IMR-90 (cell line): ENCODE data around the gene SPRR1B. TPM values are rescaled to one million over a fixed set of nuclear protein-coding genes. Genes with fewer than 3 reads are reported as not detected.
"Not testable (repeated sequence)": the region's sequence is repeated elsewhere in the genome, so short reads cannot be mapped to it uniquely, and the experiment has no call there.

Experiments
- ATAC-seq: fragments of 200-7000 bp; cut with Tn5 transposase; 2 replicates; pipeline ENCODE4 v1.9.1; 2020; ENCODE audit warnings: low read depth, mild to moderate bottlenecking, moderate library complexity
- BruUV-seq: library from RNA; stranded (reverse); fragments of 400-500 nt; replicated peaks from 2 replicates; lab custom pipeline; 2021; lab: Mats Ljungman, UMichigan
- CTCF ChIA-PET: fragments of 300-600 bp; formaldehyde crosslinking; extraction: SDS; loops from one replicate; lab custom pipeline; 2021; ENCODE audit warnings: antibody characterized with exemption; lab: Yijun Ruan, JAX
- POLR2A ChIA-PET: fragments of 300-600 bp; sonication (Branson Sonifier 250); formaldehyde crosslinking; loops from one replicate; lab custom pipeline; 2022; ENCODE audit warnings: antibody characterized with exemption; ENCODE audit not compliant: unreplicated experiment; lab: Charles Lee
- DNase-seq: peaks from one replicate; pipeline ENCODE4 v3.0.0; 2013
- H2AFZ ChIP-seq: replicated peaks from 2 replicates; pipeline ENCODE3; 2013; ENCODE audit warnings: low read length, mild to moderate bottlenecking; ENCODE audit not compliant: poor library complexity
- H2AK5ac ChIP-seq: 2 replicates; pipeline ENCODE4 v1.6.1; 2013; ENCODE audit warnings: low read depth, low read length, inconsistent platforms
- H2AK9ac ChIP-seq: replicated peaks from 2 replicates; pipeline ENCODE3; 2013; ENCODE audit warnings: mild to moderate bottlenecking, low read depth, low read length, moderate library complexity; ENCODE audit not compliant: poor library complexity
- H2BK120ac ChIP-seq: 2 replicates; pipeline ENCODE4 v1.6.1; 2013; ENCODE audit warnings: low read depth, low read length, inconsistent platforms
- H2BK15ac ChIP-seq: 3 replicates; pipeline ENCODE4 v1.6.1; 2013; ENCODE audit warnings: low read depth, low read length, inconsistent platforms
- H2BK20ac ChIP-seq: 2 replicates; pipeline ENCODE4 v1.6.1; 2013; ENCODE audit warnings: low read depth, mild to moderate bottlenecking, inconsistent platforms, low read length, moderate library complexity
- H2BK5ac ChIP-seq: 2 replicates; pipeline ENCODE4 v1.6.1; 2013; ENCODE audit warnings: mild to moderate bottlenecking, low read depth, low read length, inconsistent platforms; ENCODE audit not compliant: poor library complexity, severe bottlenecking
- H3K14ac ChIP-seq: replicated peaks from 2 replicates; pipeline ENCODE4 v1.6.1; 2013; ENCODE audit warnings: low read depth, low read length, inconsistent platforms
- H3K18ac ChIP-seq: 2 replicates; pipeline ENCODE4 v1.6.1; 2013; ENCODE audit warnings: low read depth, low read length, control low read depth
- H3K23ac ChIP-seq: 2 replicates; pipeline ENCODE4 v1.6.1; 2013; ENCODE audit warnings: low read depth, low read length, inconsistent platforms
- H3K27ac ChIP-seq: 2 replicates; pipeline ENCODE4 v1.5.1; 2013; ENCODE audit warnings: mild to moderate bottlenecking, control low read depth, low read length; ENCODE audit not compliant: insufficient read depth
- H3K27me3 ChIP-seq: 2 replicates; pipeline ENCODE4 v1.6.1; 2013; ENCODE audit warnings: low read length; ENCODE audit not compliant: control insufficient read depth, insufficient read depth
- H3K36me3 ChIP-seq: 2 replicates; pipeline ENCODE4 v1.6.1; 2013; ENCODE audit warnings: low read length, mixed read lengths; ENCODE audit not compliant: control insufficient read depth, insufficient read depth
- H3K4ac ChIP-seq: 2 replicates; pipeline ENCODE4 v1.6.1; 2013; ENCODE audit warnings: low read depth, low read length, inconsistent platforms
- H3K4me1 ChIP-seq: 2 replicates; pipeline ENCODE4 v1.6.1; 2013; ENCODE audit warnings: low read length, mixed read lengths; ENCODE audit not compliant: control insufficient read depth, insufficient read depth
- H3K4me2 ChIP-seq: 2 replicates; pipeline ENCODE4 v1.6.1; 2013; ENCODE audit warnings: low read depth, mild to moderate bottlenecking, control low read depth, low read length, moderate library complexity
- H3K4me3 ChIP-seq: 2 replicates; pipeline ENCODE4 v1.5.1; 2013; ENCODE audit warnings: low read depth, mild to moderate bottlenecking, control low read depth, low read length, moderate library complexity; ENCODE audit not compliant: insufficient read depth
- H3K56ac ChIP-seq: 2 replicates; pipeline ENCODE4 v1.6.1; 2013; ENCODE audit warnings: low read length, inconsistent platforms; ENCODE audit not compliant: insufficient read depth; ENCODE audit errors: extremely low read depth
- H3K79me1 ChIP-seq, 2 experiments: 2 replicates each; pipeline ENCODE4 v1.6.1; 2013; ENCODE audit warnings: low read length in 2 of 2, inconsistent platforms in 1 of 2, low read depth in 1 of 2
- H3K9ac ChIP-seq: 2 replicates; pipeline ENCODE4 v1.6.1; 2013; ENCODE audit warnings: low read depth, low read length, control low read depth
- H3K9me1 ChIP-seq: 2 replicates; pipeline ENCODE4 v1.6.1; 2013; ENCODE audit warnings: low read length, inconsistent platforms; ENCODE audit not compliant: insufficient read depth
- H3K9me3 ChIP-seq: 2 replicates; pipeline ENCODE4 v1.6.1; 2013; ENCODE audit warnings: low read length; ENCODE audit not compliant: control insufficient read depth, insufficient read depth
- H4K20me1 ChIP-seq: 2 replicates; pipeline ENCODE4 v1.6.1; 2013; ENCODE audit warnings: low read length, inconsistent platforms; ENCODE audit not compliant: insufficient read depth
- H4K5ac ChIP-seq: 2 replicates; pipeline ENCODE4 v1.6.1; 2013; ENCODE audit warnings: mild to moderate bottlenecking, low read depth, low read length, control low read depth
- H4K8ac ChIP-seq, 2 experiments: 2 replicates each; pipeline ENCODE4 v1.6.1; 2013; ENCODE audit warnings: low read depth in 2 of 2, low read length in 2 of 2, control low read depth in 1 of 2, inconsistent platforms in 1 of 2
- H4K91ac ChIP-seq: 2 replicates; pipeline ENCODE4 v1.6.1; 2013; ENCODE audit warnings: low read depth, low read length, inconsistent platforms; ENCODE audit not compliant: insufficient read depth
- WGBS, 2 experiments: methylation state at CpG; one replicate each; pipeline versions ENCODE4 v1.1.5 to v1.1.7; 2013; ENCODE audit warnings: missing lambda C conversion rate in 2 of 2; ENCODE audit not compliant: insufficient read length in 1 of 2; ENCODE audit errors: extremely low coverage in 2 of 2; 5-methylcytosine and 5-hydroxymethylcytosine counted together
- dilution Hi-C: fragments of 300-500 bp; cut with HindIII; formaldehyde crosslinking; loops from one replicate; pipeline ENCODE4 v1.14.3; 2018; ENCODE audit warnings: low sequenced_read_pairs; ENCODE audit not compliant: unreplicated experiment
- in situ Hi-C: fragments of 300-500 bp; cut with MboI; formaldehyde crosslinking; loops from 3 replicates; pipeline ENCODE4 v1.14.3; 2019; ENCODE audit warnings: low sequenced_read_pairs, inconsistent platforms, mixed read lengths
- intact Hi-C: fragments of 100-400 bp; cut with micrococcal nuclease; formaldehyde crosslinking; loops from 2 replicates; pipeline ENCODE4 v1.10.0; 2022
- polyA plus RNA-seq, 3 experiments: library from polyadenylated mRNA; depleted of rRNA; stranded (reverse); fragments of >200 nt; gene quantifications; 2 replicates each; pipeline ENCODE4 v1.2.3, GENCODE V29; 2012; ENCODE audit warnings: low replicate concordance in 1 of 3
- total RNA-seq: library from RNA; depleted of rRNA; stranded (reverse); fragments of >200 nt; gene quantifications from 2 replicates; pipeline ENCODE4 v1.2.3, GENCODE V29; 2012

SPRR1B gene
- total and polyA plus RNA-seq, 2 of the 4 experiments (the other 2 are of a cell fraction): not detected

DNA sequence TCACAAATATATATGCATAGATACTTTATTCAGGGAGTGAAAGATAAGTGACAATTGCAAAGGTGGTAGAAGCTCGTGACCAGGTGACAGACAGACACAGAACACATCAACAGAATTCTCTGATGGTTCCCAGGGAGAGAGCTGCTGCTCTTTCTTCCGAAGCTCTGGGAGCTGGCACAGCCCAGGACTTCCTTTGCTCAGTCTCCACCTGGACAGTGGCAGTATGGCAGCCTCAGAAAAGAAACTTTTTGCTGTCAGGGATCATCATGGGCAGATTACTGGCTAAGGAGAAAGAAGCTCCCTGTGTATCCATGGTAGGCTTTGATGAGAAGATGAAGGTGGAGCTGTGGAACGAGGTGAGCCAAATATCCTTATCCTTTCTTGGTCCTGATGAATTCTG lies 25.1 kb downstream of the SPRR1B start:
- H3K4me2 ChIP-seq, POLR2A ChIA-PET, H2AK9ac ChIP-seq, H4K8ac ChIP-seq, H2AFZ ChIP-seq, H4K20me1 ChIP-seq, dilution Hi-C loops, intact Hi-C loops, H4K5ac ChIP-seq, H3K9ac ChIP-seq, H3K27me3 ChIP-seq, H3K4ac ChIP-seq, BruUV-seq, H2BK20ac ChIP-seq, H2AK5ac ChIP-seq, H4K91ac ChIP-seq, H3K14ac ChIP-seq, H3K36me3 ChIP-seq, H3K9me3 ChIP-seq, CTCF ChIA-PET, H3K18ac ChIP-seq, H2BK15ac ChIP-seq, H3K27ac ChIP-seq, H2BK120ac ChIP-seq, DNase-seq, in situ Hi-C loops, H3K9me1 ChIP-seq, H3K56ac ChIP-seq, H3K4me1 ChIP-seq, H3K79me1 ChIP-seq, H3K4me3 ChIP-seq, H3K23ac ChIP-seq, ATAC-seq, H2BK5ac ChIP-seq: not testable (repeated sequence)
- no CpG with 5 or more reads among the region's 3 CpGs for WGBS, 2 experiments
